C4-2B (cell line): Measurements from ENCODE around the gene DAG1.

Experiments used
- ZFX ChIP-seq: fragments of 450-650 bp; IDR thresholded peaks from 2 replicates; pipeline ENCODE4 v1.6.1; 2017
- TF ChIP-seq, protein P1 (sequence below): fragments of 450-650 bp; conservative IDR thresholded peaks from 2 replicates; pipeline ENCODE4 v1.5.1; 2017; ENCODE audit warnings: mild to moderate bottlenecking

DNA sequence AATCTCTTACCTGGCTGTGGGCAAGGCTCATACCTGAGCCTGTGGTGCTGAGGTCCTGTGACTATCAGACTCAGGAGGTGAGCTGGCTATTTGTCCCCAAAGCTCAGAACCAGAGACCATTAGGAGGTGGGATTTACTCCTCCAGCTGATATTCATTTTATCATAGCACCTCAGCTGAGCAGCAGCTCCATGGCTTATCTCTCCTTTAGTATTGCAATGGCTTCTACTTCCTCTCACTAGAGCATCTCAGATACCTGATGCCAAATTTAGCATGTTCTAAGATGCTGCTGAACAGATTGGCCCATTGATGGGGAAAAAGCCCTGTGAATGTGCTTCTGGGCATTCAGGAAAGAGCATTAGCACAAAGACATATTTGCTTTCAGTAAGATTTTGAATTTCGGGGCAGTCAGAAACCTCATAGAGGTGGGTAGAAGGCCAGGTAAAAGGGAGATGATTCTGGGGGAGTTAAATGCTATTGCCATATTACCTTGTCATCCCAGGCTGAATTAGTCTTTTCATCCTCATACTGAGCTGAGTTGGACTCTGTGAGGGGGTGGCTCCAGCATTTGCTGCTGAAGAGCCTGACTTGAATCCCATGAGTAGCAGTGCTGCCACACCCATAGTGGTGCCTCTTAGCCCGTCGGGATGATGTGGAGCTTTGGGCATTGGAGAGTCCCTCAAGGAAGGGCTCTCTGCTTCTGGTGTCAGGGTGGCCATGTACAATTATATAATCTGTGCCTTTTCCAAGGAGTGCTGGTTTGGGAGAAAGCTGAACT, 86.6 kb downstream of the DAG1 start:
- TF ChIP-seq, protein P1, sequence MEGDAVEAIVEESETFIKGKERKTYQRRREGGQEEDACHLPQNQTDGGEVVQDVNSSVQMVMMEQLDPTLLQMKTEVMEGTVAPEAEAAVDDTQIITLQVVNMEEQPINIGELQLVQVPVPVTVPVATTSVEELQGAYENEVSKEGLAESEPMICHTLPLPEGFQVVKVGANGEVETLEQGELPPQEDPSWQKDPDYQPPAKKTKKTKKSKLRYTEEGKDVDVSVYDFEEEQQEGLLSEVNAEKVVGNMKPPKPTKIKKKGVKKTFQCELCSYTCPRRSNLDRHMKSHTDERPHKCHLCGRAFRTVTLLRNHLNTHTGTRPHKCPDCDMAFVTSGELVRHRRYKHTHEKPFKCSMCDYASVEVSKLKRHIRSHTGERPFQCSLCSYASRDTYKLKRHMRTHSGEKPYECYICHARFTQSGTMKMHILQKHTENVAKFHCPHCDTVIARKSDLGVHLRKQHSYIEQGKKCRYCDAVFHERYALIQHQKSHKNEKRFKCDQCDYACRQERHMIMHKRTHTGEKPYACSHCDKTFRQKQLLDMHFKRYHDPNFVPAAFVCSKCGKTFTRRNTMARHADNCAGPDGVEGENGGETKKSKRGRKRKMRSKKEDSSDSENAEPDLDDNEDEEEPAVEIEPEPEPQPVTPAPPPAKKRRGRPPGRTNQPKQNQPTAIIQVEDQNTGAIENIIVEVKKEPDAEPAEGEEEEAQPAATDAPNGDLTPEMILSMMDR, result no peak
- TF ChIP-seq ZFX, result no peak
